ENCODE results near the gene NEU2. TPM values are rescaled to one million over a fixed set of nuclear protein-coding genes. Genes with fewer than 3 reads are reported as not detected.

NEU2 gene
- total RNA-seq, 4 donors from 2014 or later, result not detected

DNA sequence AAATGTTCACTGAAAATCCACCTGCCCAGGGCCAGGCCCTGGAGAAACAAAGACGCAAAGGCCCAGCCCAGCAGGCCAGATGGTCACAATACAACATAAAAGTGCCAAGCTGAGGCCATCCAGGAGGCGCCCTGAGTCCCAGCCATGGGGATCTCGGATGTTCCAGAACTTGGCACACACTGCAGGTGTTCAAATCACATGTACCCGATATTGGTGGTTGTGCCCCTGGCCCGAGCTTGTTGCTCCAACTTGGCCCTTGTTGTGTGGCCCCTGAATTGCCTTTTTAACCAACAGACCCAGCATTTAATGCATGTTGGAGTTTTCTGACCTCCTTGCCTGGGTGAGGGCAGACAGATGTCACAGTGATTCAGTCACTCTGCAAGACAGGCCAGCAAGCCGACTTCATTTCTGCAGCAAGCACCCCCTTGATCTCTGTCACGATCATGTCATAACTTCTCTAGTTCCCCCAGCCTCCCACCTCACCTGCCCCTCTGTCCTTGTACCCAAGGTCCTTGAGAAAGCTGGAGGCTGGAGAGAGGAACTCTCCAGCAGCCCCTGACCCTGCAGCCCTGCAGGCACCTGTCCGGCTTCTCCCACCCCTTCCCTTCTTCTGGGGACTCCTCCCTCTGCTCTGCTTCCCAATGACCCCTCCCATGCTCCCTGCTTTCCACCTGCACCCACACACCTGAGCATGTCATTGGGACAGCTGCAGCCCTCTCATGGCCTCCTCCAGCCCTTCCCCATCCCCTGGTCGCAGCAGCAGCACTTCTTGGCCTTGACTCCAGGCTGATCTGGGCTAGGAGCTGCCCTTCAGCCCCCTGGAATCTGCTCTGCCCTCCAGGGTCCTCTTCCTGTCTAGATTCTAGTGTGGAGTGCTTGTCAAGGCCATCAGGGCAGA is 28.6 kb upstream of the NEU2 start:
- TF ChIP-seq, protein P1, sequence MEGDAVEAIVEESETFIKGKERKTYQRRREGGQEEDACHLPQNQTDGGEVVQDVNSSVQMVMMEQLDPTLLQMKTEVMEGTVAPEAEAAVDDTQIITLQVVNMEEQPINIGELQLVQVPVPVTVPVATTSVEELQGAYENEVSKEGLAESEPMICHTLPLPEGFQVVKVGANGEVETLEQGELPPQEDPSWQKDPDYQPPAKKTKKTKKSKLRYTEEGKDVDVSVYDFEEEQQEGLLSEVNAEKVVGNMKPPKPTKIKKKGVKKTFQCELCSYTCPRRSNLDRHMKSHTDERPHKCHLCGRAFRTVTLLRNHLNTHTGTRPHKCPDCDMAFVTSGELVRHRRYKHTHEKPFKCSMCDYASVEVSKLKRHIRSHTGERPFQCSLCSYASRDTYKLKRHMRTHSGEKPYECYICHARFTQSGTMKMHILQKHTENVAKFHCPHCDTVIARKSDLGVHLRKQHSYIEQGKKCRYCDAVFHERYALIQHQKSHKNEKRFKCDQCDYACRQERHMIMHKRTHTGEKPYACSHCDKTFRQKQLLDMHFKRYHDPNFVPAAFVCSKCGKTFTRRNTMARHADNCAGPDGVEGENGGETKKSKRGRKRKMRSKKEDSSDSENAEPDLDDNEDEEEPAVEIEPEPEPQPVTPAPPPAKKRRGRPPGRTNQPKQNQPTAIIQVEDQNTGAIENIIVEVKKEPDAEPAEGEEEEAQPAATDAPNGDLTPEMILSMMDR (IDR thresholded peaks at IDR 0.05), result no peak
- no peak for TF ChIP-seq EP300 (IDR thresholded peaks at IDR 0.05)
- no peak for TF ChIP-seq POLR2A (IDR thresholded peaks at IDR 0.05; ENCODE audit: low read depth)
- TF ChIP-seq POLR2AphosphoS5 (IDR thresholded peaks at IDR 0.05), result no peak
- Histone ChIP-seq H3K36me3 (no peaks in the 10 kb centered on the region), H3K9me3 (no peaks in the 10 kb centered on the region), H3K27me3 (peaks cover 0 to under 1% (median 0%) of the 10 kb centered on the region in 4 donors), H3K4me1 (no peaks in the 10 kb centered on the region), H3K4me3 (no peak overlapping the region), H3K27ac (replicated peaks in 1 of 4) (no peak overlapping the region)
- no peak for DNase-seq (ENCODE audit: extremely low spot score)
- WGBS, result 86% methylated on average over 9 of the region's 9 CpGs
- intact Hi-C loops (cut with DNase I), result no loop called here

DNA sequence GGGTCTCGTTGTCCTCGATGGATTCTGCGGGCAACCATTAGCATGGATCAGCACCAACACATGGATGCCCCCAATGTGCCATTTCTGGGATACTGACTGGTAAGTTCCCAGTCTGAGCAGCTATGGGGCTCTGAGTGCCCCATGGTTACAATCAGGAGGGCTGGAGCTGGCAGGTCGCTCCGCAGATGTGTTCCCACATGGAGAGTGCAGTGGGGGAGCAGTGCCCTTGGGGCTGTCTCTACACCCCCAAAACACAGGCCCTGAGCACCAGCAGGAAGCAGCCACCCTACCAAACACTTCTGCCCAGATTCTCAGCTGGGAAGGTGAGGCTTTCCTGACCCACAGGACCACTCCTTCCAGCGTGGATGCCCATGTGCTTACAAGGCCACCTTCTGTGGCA is 27.4 kb upstream of the NEU2 start:
- Histone ChIP-seq H3K27ac (replicated peaks in 1 of 4) (no peak overlapping the region), H3K27me3 (no peaks in the 10 kb centered on the region), H3K9me3 (no peaks in the 10 kb centered on the region), H3K4me1 (no peaks in the 10 kb centered on the region), H3K4me3 (no peak overlapping the region), H3K36me3 (no peaks in the 10 kb centered on the region)
- no peak for DNase-seq (ENCODE audit: extremely low spot score)
- intact Hi-C loops (cut with DNase I), result no loop called here
- 82% methylated on average over 5 of the region's 6 CpGs for WGBS
- TF ChIP-seq POLR2AphosphoS5 (IDR thresholded peaks at IDR 0.05) (no peak), EP300 (IDR thresholded peaks at IDR 0.05) (no peak), POLR2A (IDR thresholded peaks at IDR 0.05; ENCODE audit: low read depth) (no peak)
- TF ChIP-seq, protein P1 (IDR thresholded peaks at IDR 0.05), result no peak

DNA sequence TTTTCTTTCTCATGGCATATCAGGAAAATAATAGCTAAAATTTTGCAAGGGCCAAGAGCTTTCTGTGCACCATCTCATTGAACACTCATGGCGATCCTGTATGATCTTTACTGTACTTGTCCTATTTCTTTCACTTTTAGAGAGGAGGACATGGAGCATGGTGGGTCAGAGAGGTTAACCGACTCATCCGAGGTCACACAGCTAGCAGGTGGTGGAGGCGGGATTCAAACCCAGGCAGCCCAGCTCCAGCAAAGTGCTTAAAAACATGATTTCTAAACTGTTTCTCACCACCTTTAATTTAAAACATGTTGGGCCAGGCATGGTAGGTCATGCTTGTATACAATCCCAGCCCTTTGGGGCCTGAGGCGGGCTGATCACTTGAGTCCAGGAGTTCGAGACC is 25.8 kb upstream of the NEU2 start:
- H3K4me3 ChIP-seq, result no peak overlapping the region
- DNase-seq (ENCODE audit: extremely low spot score), result no peak
- no peak overlapping the region for H3K27ac ChIP-seq (replicated peaks in 1 of 4)
- no peaks in the 10 kb centered on the region for H3K36me3 ChIP-seq
- WGBS, result 100% methylated on average over 6 of the region's 6 CpGs
- H3K27me3 ChIP-seq, result no peaks in the 10 kb centered on the region
- intact Hi-C loops (cut with DNase I), result no loop called here
- no peaks in the 10 kb centered on the region for H3K4me1 ChIP-seq
- TF ChIP-seq EP300 (IDR thresholded peaks at IDR 0.05), result no peak
- no peak for TF ChIP-seq POLR2AphosphoS5 (IDR thresholded peaks at IDR 0.05)
- TF ChIP-seq, protein P1 (IDR thresholded peaks at IDR 0.05), result no peak
- H3K9me3 ChIP-seq, result no peaks in the 10 kb centered on the region

DNA sequence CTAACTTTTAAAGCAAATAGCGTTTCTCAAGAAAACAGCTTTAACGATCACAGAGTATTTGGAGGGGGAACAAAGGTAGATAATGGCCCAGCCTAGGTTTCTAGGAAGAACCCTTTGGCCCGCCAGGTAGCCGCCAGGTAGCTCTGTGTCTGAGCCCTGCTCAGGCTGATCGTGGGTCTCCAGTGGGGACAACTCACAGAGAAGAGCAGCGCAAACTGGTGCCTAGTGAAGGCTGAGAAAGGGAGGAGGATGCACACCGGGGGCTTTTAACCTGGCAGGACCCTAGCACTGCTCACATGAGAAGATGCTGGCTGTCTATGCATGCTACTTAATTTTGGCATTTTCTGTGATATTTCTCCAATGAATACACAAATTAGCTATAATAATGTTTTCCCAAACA is 25.2 kb upstream of the NEU2 start:
- 96% methylated on average over 7 of the region's 7 CpGs for WGBS
- no peak overlapping the region for H3K4me3 ChIP-seq
- H3K9me3 ChIP-seq, result no peaks in the 10 kb centered on the region
- H3K27ac ChIP-seq (replicated peaks in 1 of 4), result no peak overlapping the region
- TF ChIP-seq EP300 (IDR thresholded peaks at IDR 0.05) (no peak), POLR2A (IDR thresholded peaks at IDR 0.05; ENCODE audit: low read depth) (no peak), POLR2AphosphoS5 (IDR thresholded peaks at IDR 0.05) (no peak)
- TF ChIP-seq, protein P1 (IDR thresholded peaks at IDR 0.05), result no peak
- no peaks in the 10 kb centered on the region for H3K27me3 ChIP-seq
- intact Hi-C loops (cut with DNase I), result no loop called here
- no peaks in the 10 kb centered on the region for H3K4me1 ChIP-seq
- no peaks in the 10 kb centered on the region for H3K36me3 ChIP-seq
- DNase-seq (ENCODE audit: extremely low spot score), result no peak
